ENCODE results near the gene FASTK.

FASTK gene

GRCh38 chr7:151114151-151115090 lies 33.8 kb upstream of the FASTK start:
- DNase-seq (ENCODE audit: low read depth): no peak
- no peak for TF ChIP-seq CTCF (IDR thresholded peaks at IDR 0.05; ENCODE audit: control insufficient read depth, extremely low read depth, insufficient read depth)
- peak overlapping the region; percentile 36 for H3K4me3 ChIP-seq (ENCODE audit: low read depth, low read length)

- peak overlapping the region; percentile 36 for H3K4me3 ChIP-seq (ENCODE audit: low read depth, low read length)
- TF ChIP-seq CTCF (IDR thresholded peaks at IDR 0.05; ENCODE audit: control insufficient read depth, extremely low read depth, insufficient read depth): no peak
- DNase-seq (ENCODE audit: low read depth): peak; percentile 92
These were observed 32.9 kb upstream of the FASTK start for GRCh38 chr7:151113344-151114150.

- no peak overlapping the region for H3K4me3 ChIP-seq (ENCODE audit: low read depth, low read length)
- TF ChIP-seq CTCF (IDR thresholded peaks at IDR 0.05; ENCODE audit: control insufficient read depth, extremely low read depth, insufficient read depth): peak; percentile 93
- no peak for DNase-seq (ENCODE audit: low read depth)
These were observed 30.5 kb upstream of the FASTK start for GRCh38 chr7:151110941-151111645.

DNA sequence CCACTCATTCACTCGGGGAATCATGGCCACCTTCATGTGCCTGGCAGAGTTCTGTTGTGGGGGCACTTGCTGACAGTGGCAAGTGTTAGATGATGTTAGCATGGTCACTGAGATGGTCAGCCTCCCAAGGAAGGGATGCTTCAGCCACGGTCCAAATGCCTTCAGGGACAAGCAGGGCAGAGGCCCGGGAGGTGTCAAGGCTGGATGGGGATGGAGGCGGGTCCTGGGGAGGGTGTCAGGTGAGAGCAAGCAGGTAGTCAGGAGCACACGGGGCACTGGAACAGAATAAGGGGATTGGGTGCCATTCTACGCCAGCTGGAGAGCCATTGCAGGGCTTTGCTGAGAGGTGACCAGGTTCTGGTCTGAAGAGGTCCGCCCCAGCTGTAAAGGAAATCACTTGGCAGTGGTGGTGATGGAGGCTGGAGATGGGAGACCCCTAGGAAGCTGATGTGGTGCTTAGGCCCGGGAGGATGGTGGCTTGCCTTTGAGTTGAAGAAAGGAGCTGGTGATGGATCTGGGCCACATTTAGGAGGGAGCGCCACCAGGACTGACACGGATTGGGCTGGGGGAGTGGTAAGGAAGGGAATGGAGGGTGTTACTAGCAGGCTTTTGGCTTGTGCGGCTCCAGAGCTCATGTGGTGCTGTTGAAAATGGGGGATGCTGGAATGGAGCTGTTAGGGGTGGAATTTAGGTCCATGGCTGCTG lies 29.8 kb upstream of the FASTK start:
- no peak overlapping the region for H3K4me3 ChIP-seq (ENCODE audit: low read depth, low read length)
- no peak for TF ChIP-seq CTCF (IDR thresholded peaks at IDR 0.05; ENCODE audit: control insufficient read depth, extremely low read depth, insufficient read depth)
- DNase-seq (ENCODE audit: low read depth): no peak

DNA sequence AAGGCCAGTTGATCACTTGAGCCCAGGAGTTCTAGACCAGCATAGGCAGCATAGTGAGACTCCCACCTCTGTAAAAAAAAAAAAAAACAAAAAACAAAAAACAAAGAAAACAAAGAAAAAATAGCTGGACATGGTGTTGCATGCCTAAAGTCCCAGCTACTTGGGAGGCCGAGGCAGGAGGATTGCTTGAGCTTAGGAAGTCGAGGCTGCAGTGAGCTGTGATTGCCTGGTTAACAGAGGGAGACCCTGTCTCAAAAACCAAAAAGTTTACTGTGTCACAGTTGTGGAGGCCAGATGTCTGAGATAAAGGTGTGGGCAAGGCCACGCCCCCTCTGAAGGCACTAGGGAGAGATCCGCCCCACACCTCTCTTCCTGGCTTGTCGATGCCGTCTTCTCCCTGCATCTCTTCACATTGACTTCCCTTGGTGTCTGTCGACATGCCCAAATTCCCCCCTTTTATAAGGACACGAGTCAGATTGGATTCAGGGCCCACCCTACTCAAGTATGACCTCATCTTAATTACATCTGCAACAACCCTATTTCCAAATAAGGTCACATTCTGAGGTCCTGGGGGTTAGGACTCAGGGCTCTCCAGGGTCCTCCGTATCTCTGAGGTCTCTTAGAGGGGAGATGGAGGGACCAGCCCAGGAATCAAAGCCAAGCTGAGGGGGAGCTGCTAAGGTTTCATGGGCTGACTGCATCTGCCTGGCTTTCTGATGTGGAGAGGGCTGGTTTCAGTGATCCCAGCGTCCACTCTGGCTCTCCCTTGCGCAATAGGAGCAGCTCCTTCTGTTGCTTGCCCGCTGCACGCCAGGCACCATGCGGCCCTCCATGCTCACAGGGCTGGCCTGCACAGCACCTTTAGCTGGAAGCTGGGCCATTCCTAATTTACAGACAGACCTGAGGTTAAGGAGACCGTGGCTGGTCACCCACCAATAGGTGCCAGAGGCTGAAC lies 28.8 kb upstream of the FASTK start:
- TF ChIP-seq CTCF (IDR thresholded peaks at IDR 0.05; ENCODE audit: control insufficient read depth, extremely low read depth, insufficient read depth): no peak
- no peak overlapping the region for H3K4me3 ChIP-seq (ENCODE audit: low read depth, low read length)
- DNase-seq (ENCODE audit: low read depth): no peak
